ENCODE measurements around the gene GRHPR. TPM values are rescaled to one million over a fixed set of nuclear protein-coding genes. Genes with fewer than 3 reads are reported as not detected.
"Not testable (repeated sequence)": the region's sequence is repeated elsewhere in the genome, so short reads cannot be mapped to it uniquely, and the experiment has no call there.

The GRHPR gene
- total RNA-seq, 1 donor from 2014 or later = 91.6 TPM

DNA sequence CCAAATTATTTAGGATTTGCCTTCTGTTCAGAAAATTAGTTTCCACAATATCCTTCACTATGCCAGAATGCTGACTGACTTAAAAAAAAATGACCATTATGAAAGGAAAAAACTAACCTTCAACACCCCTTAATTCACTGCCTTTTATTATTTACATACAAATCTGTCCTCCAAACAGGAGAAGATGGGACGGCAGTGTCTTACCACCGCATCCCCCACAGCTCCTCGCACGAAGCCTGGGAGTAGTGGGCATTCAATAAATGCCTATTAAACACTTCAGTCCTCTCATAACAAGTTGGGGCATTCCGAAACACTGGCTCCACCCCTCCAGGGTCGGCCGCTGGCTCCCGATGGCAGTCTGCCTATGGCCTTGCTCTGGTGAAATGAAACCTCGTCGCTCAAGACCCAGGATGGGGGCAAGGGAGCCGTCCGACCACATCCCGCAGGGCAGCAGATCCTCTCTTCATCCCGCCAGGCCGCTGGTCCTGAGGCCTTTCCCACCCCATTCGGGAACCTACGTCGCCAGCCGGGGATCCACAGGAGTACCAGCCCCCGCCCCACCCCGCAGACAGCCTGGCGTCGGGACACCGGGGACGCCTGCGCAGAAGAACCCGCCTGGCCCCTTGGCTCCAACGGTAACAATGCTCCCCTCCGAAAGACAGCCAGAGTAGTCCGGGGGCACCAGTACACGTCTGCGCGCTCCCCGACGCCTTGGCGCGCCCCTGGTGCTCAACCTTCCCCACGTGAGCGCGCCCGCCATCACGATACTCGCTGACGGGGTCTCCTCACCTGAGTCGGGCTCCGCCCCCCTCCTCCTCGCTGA is 42.1 kb downstream of the GRHPR start:
- Histone ChIP-seq H3K36me3 (ENCODE audit: control insufficient read depth, insufficient read depth, low read length) (no peaks in the 10 kb centered on the region), H3K27me3 (ENCODE audit: control insufficient read depth, insufficient read depth, low read length) (no peaks in the 10 kb centered on the region), H3K4me3 (ENCODE audit: low read depth, low read length) (peak overlapping the region; percentile 82)
- DNase-seq (ENCODE audit: low read depth) (peak; percentile 76), FAIRE-seq (no peak)
- TF ChIP-seq, protein P1, sequence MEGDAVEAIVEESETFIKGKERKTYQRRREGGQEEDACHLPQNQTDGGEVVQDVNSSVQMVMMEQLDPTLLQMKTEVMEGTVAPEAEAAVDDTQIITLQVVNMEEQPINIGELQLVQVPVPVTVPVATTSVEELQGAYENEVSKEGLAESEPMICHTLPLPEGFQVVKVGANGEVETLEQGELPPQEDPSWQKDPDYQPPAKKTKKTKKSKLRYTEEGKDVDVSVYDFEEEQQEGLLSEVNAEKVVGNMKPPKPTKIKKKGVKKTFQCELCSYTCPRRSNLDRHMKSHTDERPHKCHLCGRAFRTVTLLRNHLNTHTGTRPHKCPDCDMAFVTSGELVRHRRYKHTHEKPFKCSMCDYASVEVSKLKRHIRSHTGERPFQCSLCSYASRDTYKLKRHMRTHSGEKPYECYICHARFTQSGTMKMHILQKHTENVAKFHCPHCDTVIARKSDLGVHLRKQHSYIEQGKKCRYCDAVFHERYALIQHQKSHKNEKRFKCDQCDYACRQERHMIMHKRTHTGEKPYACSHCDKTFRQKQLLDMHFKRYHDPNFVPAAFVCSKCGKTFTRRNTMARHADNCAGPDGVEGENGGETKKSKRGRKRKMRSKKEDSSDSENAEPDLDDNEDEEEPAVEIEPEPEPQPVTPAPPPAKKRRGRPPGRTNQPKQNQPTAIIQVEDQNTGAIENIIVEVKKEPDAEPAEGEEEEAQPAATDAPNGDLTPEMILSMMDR (IDR thresholded peaks at IDR 0.05; ENCODE audit: insufficient read depth, low read length, severe bottlenecking) = no peak

DNA sequence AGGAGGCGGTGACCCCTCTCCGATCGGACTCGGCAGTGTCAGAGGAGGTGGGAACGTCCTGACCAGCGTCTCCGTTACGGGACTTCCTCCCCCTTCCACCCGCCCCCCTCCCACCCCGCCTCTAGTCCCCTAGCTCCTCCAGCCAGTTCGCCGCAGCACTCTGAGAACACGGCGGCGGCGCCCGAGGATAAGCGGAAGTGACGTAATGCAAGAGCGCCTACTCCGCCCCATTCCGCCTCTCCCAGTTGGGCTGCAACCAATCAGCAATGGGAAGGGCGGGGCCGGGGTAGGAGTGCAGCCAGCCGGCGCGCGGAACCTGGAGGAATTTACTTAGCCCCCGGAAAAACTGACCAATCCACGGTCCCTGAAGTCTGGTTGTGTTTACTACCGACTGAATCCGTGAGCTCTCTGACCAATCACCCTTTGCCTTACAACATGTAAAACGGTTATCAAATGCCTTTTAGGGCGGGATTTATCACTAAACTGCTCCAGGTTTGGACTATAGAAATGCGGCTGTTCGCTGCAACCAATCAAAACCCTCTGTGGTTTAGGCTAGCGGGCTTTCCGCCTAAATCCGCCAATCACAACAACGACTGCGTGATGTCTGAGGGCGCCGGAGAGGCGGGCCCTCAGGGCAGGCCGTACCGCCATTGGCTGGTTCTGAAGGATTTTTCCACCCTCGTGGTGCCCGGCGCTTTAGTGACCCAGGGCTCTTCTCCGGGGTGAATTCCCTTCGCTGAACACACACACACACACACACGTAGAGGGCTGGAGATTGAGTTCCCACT is 42.9 kb downstream of the GRHPR start, which contains the start of gene ZBTB5:
Gene ZBTB5 (minus strand): TSS at position 202 of the 788 bp plus-strand sequence. CDS start 22,899 bp downstream, outside the sequence.
- H3K36me3 ChIP-seq (ENCODE audit: control insufficient read depth, insufficient read depth, low read length) = no peaks in the 10 kb centered on the region
- FAIRE-seq = no peak
- peak; percentile 98 for DNase-seq (ENCODE audit: low read depth)
- no peaks in the 10 kb centered on the region for H3K27me3 ChIP-seq (ENCODE audit: control insufficient read depth, insufficient read depth, low read length)
- peak within 1 kb of the TSS; percentile 82 for H3K4me3 ChIP-seq (ENCODE audit: low read depth, low read length)
- TF ChIP-seq, protein P1 (IDR thresholded peaks at IDR 0.05; ENCODE audit: insufficient read depth, low read length, severe bottlenecking) = no peak

DNA sequence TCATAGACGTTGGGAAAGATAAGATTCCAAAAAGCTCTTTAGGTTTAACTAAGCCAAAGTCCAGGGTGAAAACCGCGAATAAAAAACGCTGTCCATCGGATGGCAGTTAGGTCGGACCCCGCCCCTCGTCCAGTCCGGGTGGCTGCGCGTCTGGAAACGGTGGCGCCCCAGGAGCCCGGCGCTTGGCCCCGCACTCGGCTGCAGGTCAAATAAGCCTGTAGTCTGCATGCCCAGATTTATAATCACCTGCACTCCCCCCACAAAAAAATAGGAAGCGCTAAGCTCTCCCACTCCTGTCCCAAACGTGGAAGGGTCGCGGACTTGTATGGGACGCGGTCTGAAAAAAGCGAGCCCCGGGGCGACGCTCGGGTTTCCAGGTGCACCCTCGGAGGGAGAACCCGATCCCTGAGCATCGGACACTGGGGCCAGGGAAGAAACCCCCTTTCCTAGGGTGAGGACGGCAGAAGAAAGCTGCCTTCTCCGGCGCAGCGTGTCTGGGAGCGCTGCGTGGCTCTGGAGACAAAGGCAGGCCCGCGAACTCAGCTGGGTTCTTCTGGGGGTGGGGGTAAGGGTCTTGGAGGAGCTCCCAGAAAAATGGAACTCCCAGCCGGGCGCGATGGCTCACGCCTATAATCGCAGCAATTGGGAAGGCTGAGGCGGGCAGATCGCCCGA is 43.7 kb downstream of the GRHPR start:
- DNase-seq (ENCODE audit: low read depth) = no peak
- no peak for FAIRE-seq

DNA sequence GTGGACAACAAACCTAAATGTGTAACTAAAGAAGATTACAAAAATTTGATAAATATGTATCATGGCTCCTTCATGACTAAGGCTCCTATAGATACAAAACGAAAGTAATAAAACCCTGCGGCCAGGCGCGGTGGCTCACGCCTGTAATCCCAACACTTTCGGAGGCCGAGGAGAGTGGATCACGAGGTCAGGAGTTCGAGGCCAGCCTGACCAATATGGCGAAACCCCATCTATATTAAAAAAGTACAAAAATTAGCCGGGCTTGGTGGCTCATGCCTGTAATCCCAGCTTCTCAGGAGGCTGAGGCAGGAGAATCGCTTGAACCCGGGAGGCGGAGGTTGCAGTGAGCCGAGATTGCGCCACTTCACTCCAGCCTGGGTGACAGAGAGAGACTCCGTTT is 45.0 kb downstream of the GRHPR start:
- not testable (repeated sequence) for H3K4me3 ChIP-seq (ENCODE audit: low read depth, low read length); FAIRE-seq; DNase-seq (ENCODE audit: low read depth)

More for the DNA sequence above, 43.7 kb downstream of the GRHPR start:
- H3K27me3 ChIP-seq (ENCODE audit: control insufficient read depth, insufficient read depth, low read length) = no peaks in the 10 kb centered on the region
- H3K4me3 ChIP-seq (ENCODE audit: low read depth, low read length) = peak overlapping the region; percentile 82
- TF ChIP-seq, protein P1 (IDR thresholded peaks at IDR 0.05; ENCODE audit: insufficient read depth, low read length, severe bottlenecking) = no peak
- H3K36me3 ChIP-seq (ENCODE audit: control insufficient read depth, insufficient read depth, low read length) = no peaks in the 10 kb centered on the region

DNA sequence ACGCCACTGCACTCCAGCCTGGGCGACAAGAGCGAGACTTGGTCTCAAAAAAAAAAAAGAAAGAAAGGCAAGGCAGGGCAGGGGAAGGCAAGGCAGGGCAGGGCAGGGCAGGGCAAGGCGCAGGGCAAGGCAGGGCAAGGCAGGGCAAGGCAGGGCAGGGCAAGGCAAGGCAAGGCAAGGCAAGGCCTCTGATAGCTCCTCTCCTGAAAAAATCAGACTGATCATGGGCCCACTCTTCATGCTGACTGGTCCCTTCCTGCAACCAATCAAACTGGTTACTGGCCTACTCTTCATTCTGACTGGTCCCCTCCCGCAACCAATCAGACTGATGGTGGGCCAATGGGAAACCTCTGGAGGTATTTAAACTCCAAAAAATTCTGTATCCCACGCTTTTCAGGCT is 46.1 kb downstream of the GRHPR start:
- TF ChIP-seq, protein P1 (IDR thresholded peaks at IDR 0.05; ENCODE audit: insufficient read depth, low read length, severe bottlenecking) = no peak
- H3K36me3 ChIP-seq (ENCODE audit: control insufficient read depth, insufficient read depth, low read length) = no peaks in the 10 kb centered on the region
- DNase-seq (ENCODE audit: low read depth) = no peak
- no peak overlapping the region for H3K4me3 ChIP-seq (ENCODE audit: low read depth, low read length)
- no peak for FAIRE-seq
- no peaks in the 10 kb centered on the region for H3K27me3 ChIP-seq (ENCODE audit: control insufficient read depth, insufficient read depth, low read length)

More for the DNA sequence above, 45.0 kb downstream of the GRHPR start:
- not testable (repeated sequence) for H3K36me3 ChIP-seq (ENCODE audit: control insufficient read depth, insufficient read depth, low read length); H3K27me3 ChIP-seq (ENCODE audit: control insufficient read depth, insufficient read depth, low read length)

Data from bronchial epithelial cell (primary cell).